ENCODE data around the gene ZNF213. TPM values are rescaled to one million over a fixed set of nuclear protein-coding genes. Genes with fewer than 3 reads are reported as not detected.

ZNF213 gene
- total and polyA plus RNA-seq, 7 donors: 7.9 to 19.1 (median 9.3) TPM

- Histone ChIP-seq H3K27ac (peak overlapping the region; percentile 96), H3K36me3 (ENCODE audit: insufficient read depth in 1 of 2, low read depth in 1 of 2) (peaks cover 0 to 11% of the 10 kb centered on the region in 2 donors), H3K27me3 (ENCODE audit: insufficient read depth in 3 of 3, low read length in 2 of 3) (no peaks in the 10 kb centered on the region), H3K4me3 (no peak overlapping the region), H3K9me3 (no peaks in the 10 kb centered on the region), H3K4me1 (peaks cover 25% of the 10 kb centered on the region)
- WGBS, 3 donors: 83 to 86% (median 84%) methylated on average over 10 of the region's 10 CpGs
- ATAC-seq: no peak
- DNase-seq: no peak
- intact Hi-C loops (cut with DNase I): no loop called here
- no peak for TF ChIP-seq CTCF (IDR thresholded peaks at IDR 0.05)
Measured at GRCh38 chr16:3145151-3145550, 10.3 kb downstream of the ZNF213 start.

- Histone ChIP-seq H3K27ac (no peak overlapping the region), H3K4me3 (no peak overlapping the region), H3K4me1 (peaks cover 25% of the 10 kb centered on the region), H3K9me3 (no peaks in the 10 kb centered on the region), H3K36me3 (ENCODE audit: insufficient read depth in 1 of 2, low read depth in 1 of 2) (peaks cover 0 to 10% of the 10 kb centered on the region in 2 donors), H3K27me3 (ENCODE audit: insufficient read depth in 3 of 3, low read length in 2 of 3) (no peaks in the 10 kb centered on the region)
- DNase-seq: peak; percentile 17 to 60
- intact Hi-C loops (cut with DNase I): no loop called here
- WGBS, 3 donors: 62 to 76% (median 73%) methylated on average over 11 to 12 of the region's 12 CpGs
- no peak for ATAC-seq
- no peak for TF ChIP-seq CTCF (IDR thresholded peaks at IDR 0.05)
Measured at GRCh38 chr16:3145660-3146059, 10.8 kb downstream of the ZNF213 start.

- WGBS, 3 donors: 77 to 87% (median 80%) methylated on average over 16 of the region's 16 CpGs
- TF ChIP-seq CTCF (IDR thresholded peaks at IDR 0.05): no peak
- Histone ChIP-seq H3K4me1 (peaks cover 33% of the 10 kb centered on the region), H3K27me3 (ENCODE audit: insufficient read depth in 3 of 3, low read length in 2 of 3) (peaks cover 0 to 2% (median 0%) of the 10 kb centered on the region in 3 donors), H3K27ac (no peak overlapping the region), H3K4me3 (no peak overlapping the region), H3K36me3 (ENCODE audit: insufficient read depth in 1 of 2, low read depth in 1 of 2) (no peaks in the 10 kb centered on the region), H3K9me3 (no peaks in the 10 kb centered on the region)
- DNase-seq: peak in 1 of 2 donors; percentile 15
- intact Hi-C loops (cut with DNase I): no loop called here
- no peak for ATAC-seq
Measured at GRCh38 chr16:3147046-3147756, 12.4 kb downstream of the ZNF213 start.

- 92 to 96% (median 93%) methylated on average over 5 of the region's 5 CpGs for WGBS, 3 donors
- DNase-seq (no peak), ATAC-seq (no peak)
- intact Hi-C loops (cut with DNase I): no loop called here
- H3K9me3 ChIP-seq: no peaks in the 10 kb centered on the region
- no peak overlapping the region for H3K27ac ChIP-seq
- H3K27me3 ChIP-seq (ENCODE audit: insufficient read depth in 3 of 3, low read length in 2 of 3): peaks cover 0 to 2% (median 0%) of the 10 kb centered on the region in 3 donors
- no peaks in the 10 kb centered on the region for H3K36me3 ChIP-seq (ENCODE audit: insufficient read depth in 1 of 2, low read depth in 1 of 2)
- H3K4me1 ChIP-seq: peaks cover 37% of the 10 kb centered on the region
- no peak for TF ChIP-seq CTCF (IDR thresholded peaks at IDR 0.05)
- no peak overlapping the region for H3K4me3 ChIP-seq
Measured at GRCh38 chr16:3147757-3148104, 12.9 kb downstream of the ZNF213 start.
